Gastroesophageal sphincter (tissue), 4 donors: ENCODE results near the gene CRTC3. TPM values are rescaled to one million over a fixed set of nuclear protein-coding genes. Genes with fewer than 3 reads are reported as not detected.
A peak's percentile ranks its signal among the peaks of the same experiment; 100 is the strongest.

ENCODE experiments used
- ATAC-seq: fragments of 150-250 bp; one replicate; pipeline ENCODE4 v1.9.1; 2016; ENCODE audit warnings: mild to moderate bottlenecking, moderate library complexity
- H3K27ac ChIP-seq, 4 donors: fragments of 200-600 bp; sonication (generic) in 3 of 4; 1 replicate in 3 of 4; 2 replicates in 1 of 4; pipeline ENCODE4 v1.5.1; 2016 to 2019
- H3K27me3 ChIP-seq: fragments of 200-600 bp; sonication (generic); one replicate; pipeline ENCODE4 v1.5.1; 2019
- H3K36me3 ChIP-seq, 2 donors: fragments of 200-600 bp; sonication (generic); one replicate each; pipeline ENCODE4 v1.5.1; 2019; ENCODE audit warnings: control low read depth in 1 of 2
- H3K4me1 ChIP-seq, 3 donors: fragments of 200-600 bp; sonication (generic); 1 replicate in 2 of 3; 2 replicates in 1 of 3; pipeline ENCODE4 v1.5.1; 2016 to 2019; ENCODE audit warnings: control low read depth in 2 of 3
- H3K4me3 ChIP-seq, 2 donors: fragments of 200-600 bp; sonication (generic); one replicate each; pipeline ENCODE4 v1.5.1; 2019; ENCODE audit warnings: mild to moderate bottlenecking in 1 of 2, moderate library complexity in 1 of 2
- H3K9me3 ChIP-seq, 3 donors: fragments of 200-600 bp; sonication (generic); one replicate each; pipeline ENCODE4 v1.5.1; 2017 to 2019; ENCODE audit warnings: control low read depth in 2 of 3
- EP300 ChIP-seq: sonication (generic); formaldehyde crosslinking; IDR thresholded peaks from one replicate; pipeline ENCODE4 v1.6.1; 2017; ENCODE audit warnings: antibody characterized with exemption, mild to moderate bottlenecking
- POLR2A ChIP-seq, 2 donors: fragments of 450-650 bp; IDR thresholded peaks; one replicate each; pipeline ENCODE4 v1.6.1; 2017; ENCODE audit warnings: antibody characterized with exemption in 2 of 2, mild to moderate bottlenecking in 2 of 2, moderate library complexity in 1 of 2
- POLR2AphosphoS5 ChIP-seq: sonication (generic); formaldehyde crosslinking; IDR thresholded peaks from one replicate; pipeline ENCODE4 v1.6.1; 2017; ENCODE audit warnings: antibody characterized with exemption
- WGBS, 2 donors: methylation state at CpG; one replicate each; pipeline ENCODE4 v1.1.5; 2018; ENCODE audit warnings: low coverage in 1 of 2; 5-methylcytosine and 5-hydroxymethylcytosine counted together
- total RNA-seq, 4 donors: library from RNA; depleted of rRNA; stranded (reverse); fragments of >200 nt; gene quantifications; one replicate each; pipeline ENCODE4 v1.1.0, GENCODE V29; 2016
- TF ChIP-seq, protein P1 (sequence below), 4 experiments: fragments of 200-600 bp in 2 of 4; fragments of 450-650 bp in 2 of 4; sonication (generic) in 1 of 4; IDR thresholded peaks; one replicate each; pipeline ENCODE4 v1.5.1; 2017 to 2019; ENCODE audit warnings: antibody characterized with exemption in 4 of 4, mild to moderate bottlenecking in 2 of 4, moderate library complexity in 2 of 4

The CRTC3 gene, protein sequence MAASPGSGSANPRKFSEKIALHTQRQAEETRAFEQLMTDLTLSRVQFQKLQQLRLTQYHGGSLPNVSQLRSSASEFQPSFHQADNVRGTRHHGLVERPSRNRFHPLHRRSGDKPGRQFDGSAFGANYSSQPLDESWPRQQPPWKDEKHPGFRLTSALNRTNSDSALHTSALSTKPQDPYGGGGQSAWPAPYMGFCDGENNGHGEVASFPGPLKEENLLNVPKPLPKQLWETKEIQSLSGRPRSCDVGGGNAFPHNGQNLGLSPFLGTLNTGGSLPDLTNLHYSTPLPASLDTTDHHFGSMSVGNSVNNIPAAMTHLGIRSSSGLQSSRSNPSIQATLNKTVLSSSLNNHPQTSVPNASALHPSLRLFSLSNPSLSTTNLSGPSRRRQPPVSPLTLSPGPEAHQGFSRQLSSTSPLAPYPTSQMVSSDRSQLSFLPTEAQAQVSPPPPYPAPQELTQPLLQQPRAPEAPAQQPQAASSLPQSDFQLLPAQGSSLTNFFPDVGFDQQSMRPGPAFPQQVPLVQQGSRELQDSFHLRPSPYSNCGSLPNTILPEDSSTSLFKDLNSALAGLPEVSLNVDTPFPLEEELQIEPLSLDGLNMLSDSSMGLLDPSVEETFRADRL
- 10 to 100 TPM; 44.5 to 68.6 (median 65.6) TPM for total RNA-seq

DNA sequence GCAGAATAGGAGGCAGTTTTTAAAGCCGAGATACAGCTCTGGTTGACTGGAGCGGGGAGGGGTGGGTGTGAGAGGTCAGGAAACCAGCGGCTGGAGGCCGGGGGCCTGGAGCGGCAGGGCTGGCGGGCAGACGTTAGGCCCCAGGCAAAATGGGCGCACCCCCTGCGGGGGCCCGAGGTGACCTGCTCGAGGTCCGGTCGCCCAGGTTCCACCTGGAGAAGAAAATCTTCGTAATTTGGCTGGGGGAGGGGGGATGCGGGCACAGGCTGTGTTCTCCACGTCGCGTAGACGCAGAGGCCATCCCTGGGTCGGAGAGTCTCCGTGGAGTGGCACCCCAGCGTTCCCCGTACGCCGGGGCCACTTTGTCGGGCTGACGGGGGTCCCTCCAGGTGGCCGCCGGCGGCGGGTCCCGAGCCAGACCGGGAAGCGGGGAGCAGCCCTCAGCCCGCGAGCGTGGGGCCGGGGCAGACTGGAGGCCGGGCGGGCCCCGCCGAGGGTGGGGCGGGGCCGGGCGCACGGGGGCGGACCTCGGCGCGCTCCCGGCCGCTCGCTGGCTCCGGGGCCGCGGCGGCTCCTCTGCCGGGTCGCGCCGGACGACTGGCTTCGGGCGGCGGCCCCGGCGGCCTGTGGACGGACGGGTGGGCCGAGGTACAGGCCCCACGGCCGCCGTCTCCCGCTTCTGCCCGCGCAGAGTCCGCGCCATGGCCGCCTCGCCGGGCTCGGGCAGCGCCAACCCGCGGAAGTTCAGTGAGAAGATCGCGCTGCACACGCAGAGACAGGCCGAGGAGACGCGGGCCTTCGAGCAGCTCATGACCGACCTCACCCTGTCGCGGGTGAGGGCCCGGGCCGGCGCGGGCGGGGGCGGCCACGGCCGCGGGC is at the start of gene CRTC3:
TSS of gene CRTC3 (plus strand) at position 553 of the 879 bp plus-strand sequence. CDS start at position 702, 149 bp downstream.
- Histone ChIP-seq H3K36me3 (no peaks in the 10 kb centered on the region), H3K4me3 (peak within 1 kb of the TSS; percentile 77 to 88), H3K27me3 (no peaks in the 10 kb centered on the region), H3K9me3 (no peaks in the 10 kb centered on the region), H3K4me1 (peaks cover 0 to 46% (median 14%) of the 10 kb centered on the region in 3 donors), H3K27ac (peak within 1 kb of the TSS; percentile 84 to 97 (median 93))
- TF ChIP-seq POLR2AphosphoS5 (peak; percentile 3), EP300 (no peak), POLR2A (IDR thresholded peaks at IDR 0.05) (peak; percentile 80 to 87)
- TF ChIP-seq, protein P1, sequence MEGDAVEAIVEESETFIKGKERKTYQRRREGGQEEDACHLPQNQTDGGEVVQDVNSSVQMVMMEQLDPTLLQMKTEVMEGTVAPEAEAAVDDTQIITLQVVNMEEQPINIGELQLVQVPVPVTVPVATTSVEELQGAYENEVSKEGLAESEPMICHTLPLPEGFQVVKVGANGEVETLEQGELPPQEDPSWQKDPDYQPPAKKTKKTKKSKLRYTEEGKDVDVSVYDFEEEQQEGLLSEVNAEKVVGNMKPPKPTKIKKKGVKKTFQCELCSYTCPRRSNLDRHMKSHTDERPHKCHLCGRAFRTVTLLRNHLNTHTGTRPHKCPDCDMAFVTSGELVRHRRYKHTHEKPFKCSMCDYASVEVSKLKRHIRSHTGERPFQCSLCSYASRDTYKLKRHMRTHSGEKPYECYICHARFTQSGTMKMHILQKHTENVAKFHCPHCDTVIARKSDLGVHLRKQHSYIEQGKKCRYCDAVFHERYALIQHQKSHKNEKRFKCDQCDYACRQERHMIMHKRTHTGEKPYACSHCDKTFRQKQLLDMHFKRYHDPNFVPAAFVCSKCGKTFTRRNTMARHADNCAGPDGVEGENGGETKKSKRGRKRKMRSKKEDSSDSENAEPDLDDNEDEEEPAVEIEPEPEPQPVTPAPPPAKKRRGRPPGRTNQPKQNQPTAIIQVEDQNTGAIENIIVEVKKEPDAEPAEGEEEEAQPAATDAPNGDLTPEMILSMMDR (IDR thresholded peaks at IDR 0.05) = peak in 1 of 4 experiments; percentile 5
- WGBS, 2 donors = 0% methylated on average over 1 of the region's 104 CpGs; no CpG with 5 or more reads in 1 of the 2 donors
- peak; percentile 92 for ATAC-seq

DNA sequence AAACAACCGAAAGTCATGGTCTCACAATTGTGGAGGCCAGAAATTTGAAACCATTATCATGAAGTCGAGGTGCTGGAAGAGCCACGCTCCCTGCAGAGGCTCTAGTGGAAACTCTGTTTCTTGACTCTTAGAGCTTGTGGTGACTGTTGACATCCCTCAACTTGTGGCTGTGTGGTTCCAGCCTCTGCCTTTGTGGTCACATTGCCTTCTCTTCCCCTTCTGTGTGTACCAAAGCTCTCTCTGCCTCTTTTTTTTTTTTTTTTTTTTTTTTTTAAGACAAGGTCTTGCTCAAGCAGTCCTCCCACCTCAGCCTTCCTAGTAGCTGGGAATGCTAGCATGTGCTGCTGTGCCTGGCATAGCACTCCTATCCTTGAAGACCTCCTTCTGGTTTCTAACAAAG is 48.7 kb upstream of the CRTC3 start:
- Histone ChIP-seq H3K4me3 (no peak overlapping the region), H3K27me3 (no peaks in the 10 kb centered on the region), H3K36me3 (peaks cover 6 to 100% of the 10 kb centered on the region in 2 donors), H3K4me1 (peaks cover 0 to 4% (median 0%) of the 10 kb centered on the region in 3 donors), H3K9me3 (no peaks in the 10 kb centered on the region), H3K27ac (peak overlapping the region in 2 of 4 donors; percentile 30 to 35)
- TF ChIP-seq EP300 = no peak
- no peak for TF ChIP-seq POLR2AphosphoS5
- TF ChIP-seq, protein P1 (IDR thresholded peaks at IDR 0.05) = no peak
- no peak for TF ChIP-seq POLR2A (IDR thresholded peaks at IDR 0.05)
- WGBS, 2 donors = 65 to 75% methylated on average over 2 to 3 of the region's 3 CpGs
- no peak for ATAC-seq

DNA sequence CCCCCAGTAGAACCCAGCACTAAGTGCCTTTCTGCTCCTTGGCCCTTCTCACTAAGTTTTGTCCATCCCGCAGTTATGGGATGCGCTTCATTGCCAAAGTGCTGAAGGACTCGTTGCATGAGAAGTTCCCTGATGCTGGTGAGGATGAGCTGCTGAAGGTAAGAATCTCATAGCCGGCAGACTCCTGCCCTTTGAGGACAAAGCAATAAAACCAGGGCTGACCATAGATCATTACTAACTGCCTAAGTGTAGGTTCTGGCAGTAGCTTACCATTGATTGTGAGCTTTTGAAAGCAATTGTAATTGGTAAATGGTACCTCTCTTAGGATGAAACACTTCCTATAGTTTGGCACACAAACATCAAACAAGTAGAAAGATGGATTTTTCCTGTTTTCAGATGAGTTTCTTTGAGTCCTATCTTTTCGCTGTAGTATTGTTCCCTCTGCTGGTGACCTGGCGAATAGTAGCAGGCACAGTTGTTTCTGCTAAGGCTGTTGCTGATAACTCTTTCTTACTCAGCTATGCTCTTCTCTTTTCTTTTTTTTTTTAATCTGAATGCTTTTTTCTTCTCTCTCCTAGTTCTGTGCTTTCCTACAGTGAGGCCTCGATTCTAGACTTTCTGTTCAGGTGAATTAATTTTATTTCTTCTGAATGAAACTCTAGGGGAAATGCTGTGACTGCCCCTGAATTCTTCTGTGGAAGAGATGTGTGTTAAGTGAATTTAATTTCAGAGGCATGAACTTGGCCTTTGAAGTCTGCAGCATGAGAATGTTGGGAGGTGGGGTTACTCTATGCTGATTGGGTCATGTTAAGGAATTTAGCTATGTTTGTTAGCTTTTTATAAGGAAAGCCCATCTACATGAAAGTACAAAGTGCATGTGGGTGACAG is 47.4 kb upstream of the CRTC3 start:
- peaks cover 0 to 4% (median 0%) of the 10 kb centered on the region in 3 donors for H3K4me1 ChIP-seq
- no peak for TF ChIP-seq POLR2A (IDR thresholded peaks at IDR 0.05)
- TF ChIP-seq, protein P1 (IDR thresholded peaks at IDR 0.05) = peak; percentile 74 to 81 (median 78)
- TF ChIP-seq EP300 = no peak
- TF ChIP-seq POLR2AphosphoS5 = no peak
- H3K27me3 ChIP-seq = no peaks in the 10 kb centered on the region
- H3K36me3 ChIP-seq = peaks cover 11 to 100% of the 10 kb centered on the region in 2 donors
- peak overlapping the region in 3 of 4 donors; percentile 1 to 30 (median 25) for H3K27ac ChIP-seq
- no peak for ATAC-seq
- WGBS, 2 donors = 28 to 39% methylated on average over 3 to 4 of the region's 7 CpGs
- no peak overlapping the region for H3K4me3 ChIP-seq
- no peaks in the 10 kb centered on the region for H3K9me3 ChIP-seq

DNA sequence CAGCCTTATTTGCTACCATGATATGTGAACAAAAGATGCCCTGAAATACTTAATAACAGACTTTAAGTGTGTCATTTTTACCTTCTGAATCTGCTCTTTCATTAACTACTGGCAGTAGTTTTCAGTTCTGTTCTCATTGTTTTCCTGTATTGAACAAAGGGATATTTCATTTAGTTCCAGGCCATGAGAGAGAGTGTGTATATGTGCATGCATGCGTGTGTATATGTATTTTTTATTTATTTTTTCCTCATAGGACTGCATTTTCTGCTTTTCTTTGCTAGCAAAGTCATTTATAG is 46.8 kb upstream of the CRTC3 start:
- WGBS, 2 donors = 33 to 50% methylated on average over 1 of the region's 1 CpG
- no peak overlapping the region for H3K27ac ChIP-seq

More for the DNA sequence above, 46.8 kb upstream of the CRTC3 start:
- H3K27me3 ChIP-seq = no peaks in the 10 kb centered on the region
- no peak for ATAC-seq
- peaks cover 11 to 100% of the 10 kb centered on the region in 2 donors for H3K36me3 ChIP-seq
- TF ChIP-seq EP300 = no peak
- TF ChIP-seq, protein P1 (IDR thresholded peaks at IDR 0.05) = no peak
- no peak for TF ChIP-seq POLR2AphosphoS5
- TF ChIP-seq POLR2A (IDR thresholded peaks at IDR 0.05) = no peak
- no peak overlapping the region for H3K4me3 ChIP-seq
- no peaks in the 10 kb centered on the region for H3K9me3 ChIP-seq
- H3K4me1 ChIP-seq = peaks cover 0 to 4% (median 0%) of the 10 kb centered on the region in 3 donors
